Measurements from ENCODE around the gene SARS2.

- TF ChIP-seq POLR2AphosphoS5 (IDR thresholded peaks at IDR 0.05; ENCODE audit: borderline replicate concordance, low read depth, low read length) (no peak), EZH2 (IDR thresholded peaks at IDR 0.05) (no peak), FOXP2 (optimal IDR thresholded peaks at IDR 0.05; ENCODE audit: control extremely low read depth, extremely low read length, insufficient read depth) (no peak)
Observed at GRCh38 chr19:38918526-38918925, 12.0 kb downstream of the SARS2 start.
